IMR-90 (cell line): ENCODE data around the gene CHDH. TPM values are rescaled to one million over a fixed set of nuclear protein-coding genes. Genes with fewer than 3 reads are reported as not detected.

Source experiments
- ATAC-seq: fragments of 200-7000 bp; cut with Tn5 transposase; 2 replicates; pipeline ENCODE4 v1.9.1; 2020; ENCODE audit warnings: low read depth, mild to moderate bottlenecking, moderate library complexity
- BruUV-seq: library from RNA; stranded (reverse); fragments of 400-500 nt; replicated peaks from 2 replicates; lab custom pipeline; 2021; lab: Mats Ljungman, UMichigan
- CTCF ChIA-PET: fragments of 300-600 bp; formaldehyde crosslinking; extraction: SDS; loops from one replicate; lab custom pipeline; 2021; ENCODE audit warnings: antibody characterized with exemption; lab: Yijun Ruan, JAX
- POLR2A ChIA-PET: fragments of 300-600 bp; sonication (Branson Sonifier 250); formaldehyde crosslinking; loops from one replicate; lab custom pipeline; 2022; ENCODE audit warnings: antibody characterized with exemption; ENCODE audit not compliant: unreplicated experiment; lab: Charles Lee
- DNase-seq: peaks from one replicate; pipeline ENCODE4 v3.0.0; 2013
- H2AFZ ChIP-seq: replicated peaks from 2 replicates; pipeline ENCODE3; 2013; ENCODE audit warnings: low read length, mild to moderate bottlenecking; ENCODE audit not compliant: poor library complexity
- H2AK5ac ChIP-seq: 2 replicates; pipeline ENCODE4 v1.6.1; 2013; ENCODE audit warnings: low read depth, low read length, inconsistent platforms
- H2AK9ac ChIP-seq: replicated peaks from 2 replicates; pipeline ENCODE3; 2013; ENCODE audit warnings: mild to moderate bottlenecking, low read depth, low read length, moderate library complexity; ENCODE audit not compliant: poor library complexity
- H2BK120ac ChIP-seq: 2 replicates; pipeline ENCODE4 v1.6.1; 2013; ENCODE audit warnings: low read depth, low read length, inconsistent platforms
- H2BK15ac ChIP-seq: 3 replicates; pipeline ENCODE4 v1.6.1; 2013; ENCODE audit warnings: low read depth, low read length, inconsistent platforms
- H2BK20ac ChIP-seq: 2 replicates; pipeline ENCODE4 v1.6.1; 2013; ENCODE audit warnings: low read depth, mild to moderate bottlenecking, inconsistent platforms, low read length, moderate library complexity
- H2BK5ac ChIP-seq: 2 replicates; pipeline ENCODE4 v1.6.1; 2013; ENCODE audit warnings: mild to moderate bottlenecking, low read depth, low read length, inconsistent platforms; ENCODE audit not compliant: poor library complexity, severe bottlenecking
- H3K14ac ChIP-seq: replicated peaks from 2 replicates; pipeline ENCODE4 v1.6.1; 2013; ENCODE audit warnings: low read depth, low read length, inconsistent platforms
- H3K18ac ChIP-seq: 2 replicates; pipeline ENCODE4 v1.6.1; 2013; ENCODE audit warnings: low read depth, low read length, control low read depth
- H3K23ac ChIP-seq: 2 replicates; pipeline ENCODE4 v1.6.1; 2013; ENCODE audit warnings: low read depth, low read length, inconsistent platforms
- H3K27ac ChIP-seq: 2 replicates; pipeline ENCODE4 v1.5.1; 2013; ENCODE audit warnings: mild to moderate bottlenecking, control low read depth, low read length; ENCODE audit not compliant: insufficient read depth
- H3K27me3 ChIP-seq: 2 replicates; pipeline ENCODE4 v1.6.1; 2013; ENCODE audit warnings: low read length; ENCODE audit not compliant: control insufficient read depth, insufficient read depth
- H3K36me3 ChIP-seq: 2 replicates; pipeline ENCODE4 v1.6.1; 2013; ENCODE audit warnings: low read length, mixed read lengths; ENCODE audit not compliant: control insufficient read depth, insufficient read depth
- H3K4ac ChIP-seq: 2 replicates; pipeline ENCODE4 v1.6.1; 2013; ENCODE audit warnings: low read depth, low read length, inconsistent platforms
- H3K4me1 ChIP-seq: 2 replicates; pipeline ENCODE4 v1.6.1; 2013; ENCODE audit warnings: low read length, mixed read lengths; ENCODE audit not compliant: control insufficient read depth, insufficient read depth
- H3K4me2 ChIP-seq: 2 replicates; pipeline ENCODE4 v1.6.1; 2013; ENCODE audit warnings: low read depth, mild to moderate bottlenecking, control low read depth, low read length, moderate library complexity
- H3K4me3 ChIP-seq: 2 replicates; pipeline ENCODE4 v1.5.1; 2013; ENCODE audit warnings: low read depth, mild to moderate bottlenecking, control low read depth, low read length, moderate library complexity; ENCODE audit not compliant: insufficient read depth
- H3K56ac ChIP-seq: 2 replicates; pipeline ENCODE4 v1.6.1; 2013; ENCODE audit warnings: low read length, inconsistent platforms; ENCODE audit not compliant: insufficient read depth; ENCODE audit errors: extremely low read depth
- H3K79me1 ChIP-seq, 2 experiments: 2 replicates each; pipeline ENCODE4 v1.6.1; 2013; ENCODE audit warnings: low read length in 2 of 2, inconsistent platforms in 1 of 2, low read depth in 1 of 2
- H3K9ac ChIP-seq: 2 replicates; pipeline ENCODE4 v1.6.1; 2013; ENCODE audit warnings: low read depth, low read length, control low read depth
- H3K9me1 ChIP-seq: 2 replicates; pipeline ENCODE4 v1.6.1; 2013; ENCODE audit warnings: low read length, inconsistent platforms; ENCODE audit not compliant: insufficient read depth
- H3K9me3 ChIP-seq: 2 replicates; pipeline ENCODE4 v1.6.1; 2013; ENCODE audit warnings: low read length; ENCODE audit not compliant: control insufficient read depth, insufficient read depth
- H4K20me1 ChIP-seq: 2 replicates; pipeline ENCODE4 v1.6.1; 2013; ENCODE audit warnings: low read length, inconsistent platforms; ENCODE audit not compliant: insufficient read depth
- H4K5ac ChIP-seq: 2 replicates; pipeline ENCODE4 v1.6.1; 2013; ENCODE audit warnings: mild to moderate bottlenecking, low read depth, low read length, control low read depth
- H4K8ac ChIP-seq, 2 experiments: 2 replicates each; pipeline ENCODE4 v1.6.1; 2013; ENCODE audit warnings: low read depth in 2 of 2, low read length in 2 of 2, control low read depth in 1 of 2, inconsistent platforms in 1 of 2
- H4K91ac ChIP-seq: 2 replicates; pipeline ENCODE4 v1.6.1; 2013; ENCODE audit warnings: low read depth, low read length, inconsistent platforms; ENCODE audit not compliant: insufficient read depth
- MAZ ChIP-seq: IDR thresholded peaks from 2 replicates; pipeline ENCODE4 v1.6.1; 2012; ENCODE audit warnings: low read depth, mild to moderate bottlenecking, low read length, improper control_type of control experiment, moderate library complexity, borderline replicate concordance
- NFE2L2 ChIP-seq: fragments of 150-350 bp; IDR thresholded peaks from 2 replicates; pipeline ENCODE4 v1.6.1; 2016; ENCODE audit warnings: low read depth, mild to moderate bottlenecking, low read length
- RAD21 ChIP-seq: IDR thresholded peaks from 2 replicates; pipeline ENCODE4 v1.6.1; 2012; ENCODE audit warnings: low read length, improper control_type of control experiment
- SMC3 ChIP-seq: fragments of 150-350 bp; IDR thresholded peaks from 2 replicates; pipeline ENCODE4 v1.6.1; 2016; ENCODE audit warnings: low read depth, mild to moderate bottlenecking, antibody characterized with exemption, low read length, moderate library complexity
- WGBS, 2 experiments: methylation state at CpG; one replicate each; pipeline versions ENCODE4 v1.1.5 to v1.1.7; 2013; ENCODE audit warnings: missing lambda C conversion rate in 2 of 2; ENCODE audit not compliant: insufficient read length in 1 of 2; ENCODE audit errors: extremely low coverage in 2 of 2; 5-methylcytosine and 5-hydroxymethylcytosine counted together
- dilution Hi-C: fragments of 300-500 bp; cut with HindIII; formaldehyde crosslinking; loops from one replicate; pipeline ENCODE4 v1.14.3; 2018; ENCODE audit warnings: low sequenced_read_pairs; ENCODE audit not compliant: unreplicated experiment
- in situ Hi-C: fragments of 300-500 bp; cut with MboI; formaldehyde crosslinking; loops from 3 replicates; pipeline ENCODE4 v1.14.3; 2019; ENCODE audit warnings: low sequenced_read_pairs, inconsistent platforms, mixed read lengths
- intact Hi-C: fragments of 100-400 bp; cut with micrococcal nuclease; formaldehyde crosslinking; loops from 2 replicates; pipeline ENCODE4 v1.10.0; 2022
- polyA plus RNA-seq, 3 experiments: library from polyadenylated mRNA; depleted of rRNA; stranded (reverse); fragments of >200 nt; gene quantifications; 2 replicates each; pipeline ENCODE4 v1.2.3, GENCODE V29; 2012; ENCODE audit warnings: low replicate concordance in 1 of 3
- total RNA-seq: library from RNA; depleted of rRNA; stranded (reverse); fragments of >200 nt; gene quantifications from 2 replicates; pipeline ENCODE4 v1.2.3, GENCODE V29; 2012
- TF ChIP-seq, protein P1 (sequence below): fragments of 150-350 bp; IDR thresholded peaks from 2 replicates; pipeline ENCODE4 v1.6.1; 2017; ENCODE audit warnings: mild to moderate bottlenecking, antibody characterized with exemption, low read length, low read depth

The CHDH gene
- total and polyA plus RNA-seq, 2 of the 4 experiments (the other 2 are of a cell fraction) = under 0.01 to 0.19 TPM

DNA sequence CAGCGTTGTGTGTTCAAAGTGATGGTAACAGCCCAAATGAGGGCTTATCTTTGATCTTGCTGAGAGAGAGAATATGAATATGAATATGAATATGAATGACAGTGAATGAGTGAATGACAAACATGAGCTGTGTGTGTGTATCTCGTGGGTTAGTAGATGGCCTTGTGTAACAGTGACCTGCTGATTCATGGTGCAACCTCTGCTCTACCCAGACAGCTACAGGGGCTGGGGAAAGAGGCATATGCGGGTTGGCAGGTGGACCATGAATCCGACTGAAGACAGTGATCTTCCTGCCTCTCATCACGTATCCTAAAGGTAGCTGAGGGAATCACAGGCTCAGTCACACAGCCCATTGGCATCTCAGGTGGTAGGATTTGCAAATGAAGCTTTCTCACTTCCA lies 58.2 kb downstream of the CHDH start:
- H4K20me1 ChIP-seq = no peaks in the 10 kb centered on the region
- H3K4me3 ChIP-seq = no peak overlapping the region
- H3K23ac ChIP-seq = no peak overlapping the region
- no peak overlapping the region for H3K4ac ChIP-seq
- H3K56ac ChIP-seq = no peak overlapping the region
- H4K8ac ChIP-seq = no peak overlapping the region
- H3K4me2 ChIP-seq = no peak overlapping the region
- no peak overlapping the region for H2BK5ac ChIP-seq
- H3K9me3 ChIP-seq = no peaks in the 10 kb centered on the region
- peak overlapping the region; percentile 49 for H2AFZ ChIP-seq
- no peak overlapping the region for H3K27ac ChIP-seq
- no peak overlapping the region for H3K9ac ChIP-seq
- no peaks in the 10 kb centered on the region for H3K36me3 ChIP-seq
- intact Hi-C loops (no loop called here), in situ Hi-C loops (no loop called here), dilution Hi-C loops (no loop called here)
- no peaks in the 10 kb centered on the region for H3K9me1 ChIP-seq
- no peak overlapping the region for H2BK20ac ChIP-seq
- H2AK9ac ChIP-seq = no peak overlapping the region
- TF ChIP-seq MAZ = no peak
- TF ChIP-seq SMC3 = no peak
- TF ChIP-seq, protein P1, sequence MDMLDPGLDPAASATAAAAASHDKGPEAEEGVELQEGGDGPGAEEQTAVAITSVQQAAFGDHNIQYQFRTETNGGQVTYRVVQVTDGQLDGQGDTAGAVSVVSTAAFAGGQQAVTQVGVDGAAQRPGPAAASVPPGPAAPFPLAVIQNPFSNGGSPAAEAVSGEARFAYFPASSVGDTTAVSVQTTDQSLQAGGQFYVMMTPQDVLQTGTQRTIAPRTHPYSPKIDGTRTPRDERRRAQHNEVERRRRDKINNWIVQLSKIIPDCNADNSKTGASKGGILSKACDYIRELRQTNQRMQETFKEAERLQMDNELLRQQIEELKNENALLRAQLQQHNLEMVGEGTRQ = no peak
- TF ChIP-seq RAD21 = no peak
- no peak for TF ChIP-seq NFE2L2
- no peak for ATAC-seq
- POLR2A ChIA-PET = no interaction called here
- H2BK15ac ChIP-seq = no peak overlapping the region
- 0% methylated on average over 1 of the region's 5 CpGs; no CpG with 5 or more reads in 1 of the 2 experiments for WGBS, 2 experiments
- no peak overlapping the region for H3K14ac ChIP-seq
- H3K4me1 ChIP-seq = no peaks in the 10 kb centered on the region
- no peak overlapping the region for H2AK5ac ChIP-seq
- no peak overlapping the region for H4K91ac ChIP-seq
- BruUV-seq = no TSS peak
- H3K27me3 ChIP-seq = peaks cover 21% of the 10 kb centered on the region
- CTCF ChIA-PET = no interaction called here
- H2BK120ac ChIP-seq = no peak overlapping the region
- H4K5ac ChIP-seq = no peak overlapping the region
- no peak overlapping the region for H3K18ac ChIP-seq
- H3K79me1 ChIP-seq = no peaks in the 10 kb centered on the region
- DNase-seq = no peak
